ENCODE measurements around the gene BMP8A. TPM values are rescaled to one million over a fixed set of nuclear protein-coding genes. Genes with fewer than 3 reads are reported as not detected.
A peak's percentile ranks its signal among the peaks of the same experiment; 100 is the strongest.
"Not testable (repeated sequence)": the region's sequence is repeated elsewhere in the genome, so short reads cannot be mapped to it uniquely, and the experiment has no call there.

BMP8A gene
- total RNA-seq, 1 donor from 2014 or later: not detected

GRCh38 chr1:39522661-39523567 is 31.5 kb downstream of the BMP8A start:
- FAIRE-seq (peak; percentile 75), DNase-seq (ENCODE audit: low read depth) (no peak)
- peaks cover 1% of the 10 kb centered on the region for H3K36me3 ChIP-seq (ENCODE audit: control insufficient read depth, insufficient read depth, low read length)
- TF ChIP-seq, protein P1, sequence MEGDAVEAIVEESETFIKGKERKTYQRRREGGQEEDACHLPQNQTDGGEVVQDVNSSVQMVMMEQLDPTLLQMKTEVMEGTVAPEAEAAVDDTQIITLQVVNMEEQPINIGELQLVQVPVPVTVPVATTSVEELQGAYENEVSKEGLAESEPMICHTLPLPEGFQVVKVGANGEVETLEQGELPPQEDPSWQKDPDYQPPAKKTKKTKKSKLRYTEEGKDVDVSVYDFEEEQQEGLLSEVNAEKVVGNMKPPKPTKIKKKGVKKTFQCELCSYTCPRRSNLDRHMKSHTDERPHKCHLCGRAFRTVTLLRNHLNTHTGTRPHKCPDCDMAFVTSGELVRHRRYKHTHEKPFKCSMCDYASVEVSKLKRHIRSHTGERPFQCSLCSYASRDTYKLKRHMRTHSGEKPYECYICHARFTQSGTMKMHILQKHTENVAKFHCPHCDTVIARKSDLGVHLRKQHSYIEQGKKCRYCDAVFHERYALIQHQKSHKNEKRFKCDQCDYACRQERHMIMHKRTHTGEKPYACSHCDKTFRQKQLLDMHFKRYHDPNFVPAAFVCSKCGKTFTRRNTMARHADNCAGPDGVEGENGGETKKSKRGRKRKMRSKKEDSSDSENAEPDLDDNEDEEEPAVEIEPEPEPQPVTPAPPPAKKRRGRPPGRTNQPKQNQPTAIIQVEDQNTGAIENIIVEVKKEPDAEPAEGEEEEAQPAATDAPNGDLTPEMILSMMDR (IDR thresholded peaks at IDR 0.05; ENCODE audit: insufficient read depth, low read length, severe bottlenecking): no peak
- no peak overlapping the region for H3K4me3 ChIP-seq (ENCODE audit: low read depth, low read length)
- no peaks in the 10 kb centered on the region for H3K27me3 ChIP-seq (ENCODE audit: control insufficient read depth, insufficient read depth, low read length)

DNA sequence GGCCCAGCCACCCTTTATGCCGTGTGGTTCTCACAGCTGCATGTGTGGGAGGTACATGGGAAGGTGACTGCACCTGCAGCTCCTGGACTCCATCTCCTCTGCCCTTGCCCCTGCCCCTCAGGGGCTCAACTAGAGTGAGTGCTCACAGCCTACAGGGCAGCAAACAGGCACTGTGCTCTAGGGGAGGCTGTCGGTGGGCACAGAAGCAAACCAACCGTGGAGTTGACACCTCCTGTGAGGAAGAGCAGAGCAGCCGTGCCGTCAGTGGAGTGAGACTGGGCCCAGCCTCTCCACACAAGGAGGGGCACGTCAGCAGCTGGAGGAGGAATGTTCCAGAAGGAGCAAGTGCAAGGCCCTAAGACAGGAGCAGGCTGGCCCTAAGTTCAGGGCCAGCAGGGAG is 32.7 kb downstream of the BMP8A start:
- FAIRE-seq (no peak), DNase-seq (ENCODE audit: low read depth) (no peak)
- Histone ChIP-seq H3K4me3 (ENCODE audit: low read depth, low read length) (no peak overlapping the region), H3K27me3 (ENCODE audit: control insufficient read depth, insufficient read depth, low read length) (no peaks in the 10 kb centered on the region), H3K36me3 (ENCODE audit: control insufficient read depth, insufficient read depth, low read length) (peaks cover 5% of the 10 kb centered on the region)
- TF ChIP-seq, protein P1 (IDR thresholded peaks at IDR 0.05; ENCODE audit: insufficient read depth, low read length, severe bottlenecking): no peak

- no peak overlapping the region for H3K4me3 ChIP-seq (ENCODE audit: low read depth, low read length)
- H3K36me3 ChIP-seq (ENCODE audit: control insufficient read depth, insufficient read depth, low read length): peaks cover 5% of the 10 kb centered on the region
- H3K27me3 ChIP-seq (ENCODE audit: control insufficient read depth, insufficient read depth, low read length): no peaks in the 10 kb centered on the region
- DNase-seq (ENCODE audit: low read depth) (no peak), FAIRE-seq (no peak)
- TF ChIP-seq, protein P1 (IDR thresholded peaks at IDR 0.05; ENCODE audit: insufficient read depth, low read length, severe bottlenecking): no peak
Observed at GRCh38 chr1:39524591-39525365, 33.3 kb downstream of the BMP8A start.

DNA sequence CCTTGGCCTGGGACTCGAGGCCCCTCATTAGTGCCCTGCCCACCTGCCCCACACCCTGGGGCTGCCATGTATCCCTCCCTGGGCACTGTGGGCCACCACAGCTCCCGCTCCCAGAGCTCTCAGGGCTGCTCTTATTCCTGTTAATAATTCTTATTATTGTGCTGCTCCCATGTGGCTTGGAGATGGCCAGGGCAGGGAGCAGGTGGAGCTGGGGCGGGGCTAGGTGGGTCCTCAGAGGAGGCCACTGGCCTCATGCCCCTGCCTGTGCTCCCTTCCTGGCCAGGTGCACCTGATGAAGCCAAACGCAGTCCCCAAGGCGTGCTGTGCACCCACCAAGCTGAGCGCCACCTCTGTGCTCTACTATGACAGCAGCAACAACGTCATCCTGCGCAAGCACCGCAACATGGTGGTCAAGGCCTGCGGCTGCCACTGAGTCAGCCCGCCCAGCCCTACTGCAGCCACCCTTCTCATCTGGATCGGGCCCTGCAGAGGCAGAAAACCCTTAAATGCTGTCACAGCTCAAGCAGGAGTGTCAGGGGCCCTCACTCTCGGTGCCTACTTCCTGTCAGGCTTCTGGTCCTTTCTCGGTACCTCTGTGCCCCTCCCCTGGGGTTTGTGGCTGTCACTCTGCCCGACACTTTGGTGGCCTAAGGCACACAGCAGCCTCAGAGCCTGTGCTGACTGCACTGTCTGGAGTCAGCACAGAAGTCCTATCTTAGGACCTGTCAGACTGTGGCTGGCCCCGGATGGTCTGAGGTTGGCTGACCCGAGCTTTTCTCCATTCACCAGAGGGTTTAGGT is 34.1 kb downstream of the BMP8A start:
- Histone ChIP-seq H3K4me3 (ENCODE audit: low read depth, low read length) (no peak overlapping the region), H3K36me3 (ENCODE audit: control insufficient read depth, insufficient read depth, low read length) (peaks cover 8% of the 10 kb centered on the region), H3K27me3 (ENCODE audit: control insufficient read depth, insufficient read depth, low read length) (no peaks in the 10 kb centered on the region)
- DNase-seq (ENCODE audit: low read depth) (no peak), FAIRE-seq (peak; percentile 40)
- TF ChIP-seq, protein P1 (IDR thresholded peaks at IDR 0.05; ENCODE audit: insufficient read depth, low read length, severe bottlenecking): no peak

GRCh38 chr1:39526466-39527189 is 35.2 kb downstream of the BMP8A start:
- peaks cover 13% of the 10 kb centered on the region for H3K36me3 ChIP-seq (ENCODE audit: control insufficient read depth, insufficient read depth, low read length)
- no peaks in the 10 kb centered on the region for H3K27me3 ChIP-seq (ENCODE audit: control insufficient read depth, insufficient read depth, low read length)
- no peak overlapping the region for H3K4me3 ChIP-seq (ENCODE audit: low read depth, low read length)
- FAIRE-seq (no peak), DNase-seq (ENCODE audit: low read depth) (no peak)
- TF ChIP-seq, protein P1 (IDR thresholded peaks at IDR 0.05; ENCODE audit: insufficient read depth, low read length, severe bottlenecking): no peak

- not testable (repeated sequence) for H3K27me3 ChIP-seq (ENCODE audit: control insufficient read depth, insufficient read depth, low read length); DNase-seq (ENCODE audit: low read depth); FAIRE-seq; H3K4me3 ChIP-seq (ENCODE audit: low read depth, low read length)
- H3K36me3 ChIP-seq (ENCODE audit: control insufficient read depth, insufficient read depth, low read length): peaks cover 14% of the 10 kb centered on the region
Observed at GRCh38 chr1:39527190-39527579, 35.7 kb downstream of the BMP8A start.

All from bronchial epithelial cell (primary cell).